Ovary (tissue), 9 donors: Measurements from ENCODE around the gene ITGAD. TPM values are rescaled to one million over a fixed set of nuclear protein-coding genes. Genes with fewer than 3 reads are reported as not detected.

Experiments used
- DNase-seq, 5 donors: peaks; one replicate each; pipeline ENCODE4 v3.0.0-alpha.2; 2019 to 2020
- H3K27ac ChIP-seq, 2 donors: fragments of 200-600 bp; one replicate each; pipeline versions ENCODE4 v1.5.1 to v1.8.0; 2019 to 2022
- H3K27me3 ChIP-seq: fragments of 200-600 bp; one replicate; pipeline ENCODE4 v1.8.0; 2022
- H3K36me3 ChIP-seq: fragments of 200-600 bp; sonication (generic); one replicate; pipeline ENCODE4 v1.5.1; 2019
- H3K4me1 ChIP-seq: one replicate; pipeline ENCODE4 v1.8.1; 2013; ENCODE audit warnings: mild to moderate bottlenecking, moderate library complexity; ENCODE audit not compliant: insufficient read depth
- H3K4me3 ChIP-seq: fragments of 200-600 bp; sonication (generic); one replicate; pipeline ENCODE4 v1.5.1; 2017
- H3K9me3 ChIP-seq, 2 donors: fragments of 200-600 bp in 1 of 2; sonication (generic) in 1 of 2; one replicate each; pipeline versions ENCODE4 v1.5.1 to v1.8.1; 2013 to 2019; ENCODE audit warnings: mild to moderate bottlenecking in 1 of 2, moderate library complexity in 1 of 2
- EP300 ChIP-seq: sonication (generic); formaldehyde crosslinking; IDR thresholded peaks from one replicate; pipeline ENCODE4 v1.6.1; 2017; ENCODE audit warnings: antibody characterized with exemption
- POLR2A ChIP-seq: fragments of 450-650 bp; IDR thresholded peaks from one replicate; pipeline ENCODE4 v1.6.1; 2017; ENCODE audit warnings: antibody characterized with exemption, mild to moderate bottlenecking, moderate library complexity
- WGBS, 3 donors: extraction: QIAGEN DNeasy Blood & Tissue Kit in 1 of 3; methylation state at CpG; one replicate each; pipeline versions ENCODE4 v1.1.5 to v1.1.7; 2013 to 2017; 5-methylcytosine and 5-hydroxymethylcytosine counted together
- intact Hi-C, 4 donors: fragments of 100-400 bp; cut with DNase I; formaldehyde crosslinking; loops; one replicate each; pipeline versions ENCODE4 v1.11.0 to v1.15.1; 2022 to 2023
- polyA plus RNA-seq, 2 donors: library from polyadenylated mRNA; stranded (reverse); fragments of 200-250 nt in 1 of 2; fragments of 350-450 nt in 1 of 2; fragmentation: Illumina TruSeq in 1 of 2; extraction: RNeasy Lipid Tissue Mini Kit (QIAGEN cat#74804) in 1 of 2; gene quantifications; one replicate each; pipeline ENCODE4 v1.2.3, GENCODE V29; 2013 to 2014
- total RNA-seq, 7 donors: library from RNA; depleted of rRNA in 2 of 7; stranded (reverse); fragments of >200 nt in 2 of 7; fragmentation: NEBNext Ultra II Directional in 3 of 7; extraction: Animal tissue kit (Norgen Biotek cat#: 25700) in 3 of 7; gene quantifications; one replicate each; pipeline versions ENCODE4 v1.1.0 to v1.2.4, GENCODE V29; 2016 to 2023
- TF ChIP-seq, protein P1 (sequence below), 3 donors: fragments of 450-650 bp in 2 of 3; fragments of 200-600 bp in 1 of 3; IDR thresholded peaks; one replicate each; pipeline versions ENCODE4 v1.5.1 to v1.8.0; 2016 to 2022; ENCODE audit warnings: antibody characterized with exemption in 3 of 3, mild to moderate bottlenecking in 1 of 3
- donor health status: DM: no; HTN: no; CAD: no; lungs with moderate emphysema.
- donor health status: DM: no; HTN: no; CAD: no.
- donor health status: Bipolar disorder and iron deficiency.
- donor health status: DM: yes; HTN: yes; CAD: no.
- donor health status: DM: no; HTN: no; CAD: no.
- donor health status: DM: yes; HTN: yes; CAD: no.

The ITGAD gene
- total and polyA plus RNA-seq, 9 donors = 0.05 to 2.7 (median 0.13) TPM; not detected in 5

- Histone ChIP-seq H3K36me3 (no peaks in the 10 kb centered on the region), H3K27ac (no peak overlapping the region), H3K4me1 (peaks cover 3% of the 10 kb centered on the region), H3K4me3 (no peak overlapping the region), H3K9me3 (no peaks in the 10 kb centered on the region), H3K27me3 (no peaks in the 10 kb centered on the region)
- 75 to 78% (median 76%) methylated on average over 3 of the region's 3 CpGs for WGBS, 3 donors
- no peak for DNase-seq
- TF ChIP-seq POLR2A (no peak), EP300 (no peak)
- TF ChIP-seq, protein P1, sequence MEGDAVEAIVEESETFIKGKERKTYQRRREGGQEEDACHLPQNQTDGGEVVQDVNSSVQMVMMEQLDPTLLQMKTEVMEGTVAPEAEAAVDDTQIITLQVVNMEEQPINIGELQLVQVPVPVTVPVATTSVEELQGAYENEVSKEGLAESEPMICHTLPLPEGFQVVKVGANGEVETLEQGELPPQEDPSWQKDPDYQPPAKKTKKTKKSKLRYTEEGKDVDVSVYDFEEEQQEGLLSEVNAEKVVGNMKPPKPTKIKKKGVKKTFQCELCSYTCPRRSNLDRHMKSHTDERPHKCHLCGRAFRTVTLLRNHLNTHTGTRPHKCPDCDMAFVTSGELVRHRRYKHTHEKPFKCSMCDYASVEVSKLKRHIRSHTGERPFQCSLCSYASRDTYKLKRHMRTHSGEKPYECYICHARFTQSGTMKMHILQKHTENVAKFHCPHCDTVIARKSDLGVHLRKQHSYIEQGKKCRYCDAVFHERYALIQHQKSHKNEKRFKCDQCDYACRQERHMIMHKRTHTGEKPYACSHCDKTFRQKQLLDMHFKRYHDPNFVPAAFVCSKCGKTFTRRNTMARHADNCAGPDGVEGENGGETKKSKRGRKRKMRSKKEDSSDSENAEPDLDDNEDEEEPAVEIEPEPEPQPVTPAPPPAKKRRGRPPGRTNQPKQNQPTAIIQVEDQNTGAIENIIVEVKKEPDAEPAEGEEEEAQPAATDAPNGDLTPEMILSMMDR (IDR thresholded peaks at IDR 0.05) = no peak
- intact Hi-C loops = loop anchor here in 3 of 4 donors (5.0 to 10.0 kb wide), 3 partner anchors 225 to 445 kb away; partner anchors contain the start of genes PYCARD (in 1 of the 3) and ZNF267 (in 1 of the 3)
These were observed 36.7 kb downstream of the ITGAD start for GRCh38 chr16:31429796-31430195.

DNA sequence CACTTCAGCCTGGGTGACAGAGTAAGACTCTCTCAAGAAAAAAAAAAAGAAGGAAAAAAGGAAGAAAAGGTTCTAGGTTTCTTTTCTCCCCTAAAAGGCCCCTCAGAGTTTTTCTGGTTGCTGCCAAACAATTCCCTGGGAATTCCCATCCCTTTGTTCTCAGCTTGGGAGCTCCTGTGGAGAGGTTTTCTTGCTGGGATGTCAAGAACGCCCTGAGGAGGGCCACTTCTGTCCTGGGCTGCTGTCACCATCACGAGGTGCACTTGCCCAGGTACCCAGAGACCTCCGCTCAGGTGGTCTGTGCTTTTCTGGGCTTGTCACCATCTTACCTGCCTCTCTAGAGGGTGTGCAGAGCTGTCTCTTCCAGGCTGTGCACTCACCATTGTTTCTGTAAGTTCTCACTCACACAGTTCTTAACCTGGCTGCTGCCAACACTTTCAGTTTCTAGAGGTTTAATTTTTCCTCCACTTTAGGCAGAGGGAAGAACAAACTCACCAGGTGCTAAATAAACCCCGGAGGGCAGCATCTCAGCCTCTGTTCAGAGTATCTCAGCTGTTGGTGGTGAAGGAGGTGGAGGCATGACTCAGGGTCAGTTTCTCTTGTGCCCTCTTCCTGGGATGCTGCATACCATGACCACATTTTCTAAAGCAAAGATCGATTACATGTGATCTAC is 37.4 kb downstream of the ITGAD start:
- WGBS, 3 donors = 41 to 63% (median 46%) methylated on average over 5 of the region's 5 CpGs
- no peak overlapping the region for H3K27ac ChIP-seq
- no peak overlapping the region for H3K4me3 ChIP-seq
- no peaks in the 10 kb centered on the region for H3K36me3 ChIP-seq
- H3K4me1 ChIP-seq = peaks cover 3% of the 10 kb centered on the region
- intact Hi-C loops = loop anchor here in 2 of 4 donors (5.0 to 10.0 kb wide), 2 partner anchors 263 to 444 kb away; partner anchors contain the start of gene ZNF267 (in 1 of the 2)
- DNase-seq = no peak
- no peaks in the 10 kb centered on the region for H3K9me3 ChIP-seq
- H3K27me3 ChIP-seq = no peaks in the 10 kb centered on the region
- TF ChIP-seq EP300 (no peak), POLR2A (no peak)
- TF ChIP-seq, protein P1 (IDR thresholded peaks at IDR 0.05) = no peak

GRCh38 chr16:31435341-31436220 is 42.4 kb downstream of the ITGAD start:
- DNase-seq = no peak
- Histone ChIP-seq H3K27ac (no peak overlapping the region), H3K36me3 (no peaks in the 10 kb centered on the region), H3K9me3 (no peaks in the 10 kb centered on the region), H3K4me1 (no peaks in the 10 kb centered on the region), H3K27me3 (no peaks in the 10 kb centered on the region), H3K4me3 (no peak overlapping the region)
- 92 to 96% (median 92%) methylated on average over 44 to 47 of the region's 47 CpGs for WGBS, 3 donors
- TF ChIP-seq, protein P1 (IDR thresholded peaks at IDR 0.05) = no peak
- intact Hi-C loops = loop anchor here in 1 of 4 donors (10.0 kb wide), 1 partner anchor 439 kb away; the partner anchor contains the start of gene ZNF267

- H3K36me3 ChIP-seq = no peaks in the 10 kb centered on the region
- DNase-seq = no peak
- no peaks in the 10 kb centered on the region for H3K27me3 ChIP-seq
- no peak overlapping the region for H3K4me3 ChIP-seq
- no peaks in the 10 kb centered on the region for H3K9me3 ChIP-seq
- no peaks in the 10 kb centered on the region for H3K4me1 ChIP-seq
- no peak for TF ChIP-seq POLR2A
- TF ChIP-seq, protein P1 (IDR thresholded peaks at IDR 0.05) = no peak
- TF ChIP-seq EP300 = no peak
- intact Hi-C loops = loop anchor here in 1 of 4 donors (10.0 kb wide), 1 partner anchor 438 kb away; the partner anchor contains the start of gene ZNF267
- 92 to 95% (median 93%) methylated on average over 40 to 44 of the region's 44 CpGs for WGBS, 3 donors
- no peak overlapping the region for H3K27ac ChIP-seq
These were observed 43.3 kb downstream of the ITGAD start for GRCh38 chr16:31436221-31437045.
